Natural killer cell (primary cell): ENCODE data around the gene PAQR5. TPM values are rescaled to one million over a fixed set of nuclear protein-coding genes. Genes with fewer than 3 reads are reported as not detected.

ENCODE experiments used
- ATAC-seq, 3 donors: fragments of 150-1000 bp in 2 of 3; fragments of 200-7000 bp in 1 of 3; cut with Tn5 transposase; 1 replicate in 1 of 3; 2 replicates in 2 of 3; pipeline ENCODE4 v1.10.0; 2021; ENCODE audit warnings: mild to moderate bottlenecking in 2 of 3, moderate library complexity in 2 of 3
- DNase-seq, 2 donors: peaks; one replicate each; pipeline versions ENCODE4 v3.0.0 to v3.0.0-alpha.2; 2013 to 2021; ENCODE audit warnings: mixed read lengths in 1 of 2
- H3K27ac ChIP-seq: one replicate; pipeline ENCODE4 v1.5.1; 2013; ENCODE audit warnings: mild to moderate bottlenecking, low read length
- H3K27me3 ChIP-seq: one replicate; pipeline ENCODE4 v1.6.1; 2013; ENCODE audit warnings: low read length; ENCODE audit not compliant: control insufficient read depth, insufficient read depth
- H3K36me3 ChIP-seq: one replicate; pipeline ENCODE4 v1.6.1; 2013; ENCODE audit warnings: low read length; ENCODE audit not compliant: control insufficient read depth, insufficient read depth
- H3K4me1 ChIP-seq: one replicate; pipeline ENCODE4 v1.6.1; 2013; ENCODE audit warnings: low read length; ENCODE audit not compliant: control insufficient read depth, insufficient read depth
- H3K4me3 ChIP-seq: one replicate; pipeline ENCODE4 v1.5.1; 2013; ENCODE audit warnings: low read length
- H3K9me3 ChIP-seq: one replicate; pipeline ENCODE4 v1.6.1; 2013; ENCODE audit warnings: low read length; ENCODE audit not compliant: control insufficient read depth, insufficient read depth
- H3K27ac Mint-ChIP-seq, 2 donors: one replicate each; pipeline ENCODE4 v1.8.0; 2022; ENCODE audit warnings: mild to moderate bottlenecking in 2 of 2, mixed read lengths in 2 of 2, moderate library complexity in 1 of 2
- H3K27me3 Mint-ChIP-seq, 2 donors: one replicate each; pipeline ENCODE4 v1.8.0; 2022; ENCODE audit warnings: low read depth in 2 of 2, mixed read lengths in 2 of 2
- H3K36me3 Mint-ChIP-seq: one replicate; pipeline ENCODE4 v1.8.0; 2022; ENCODE audit warnings: mixed read lengths
- H3K4me1 Mint-ChIP-seq, 2 donors: one replicate each; pipeline ENCODE4 v1.8.0; 2022; ENCODE audit warnings: mixed read lengths in 2 of 2
- H3K4me3 Mint-ChIP-seq: one replicate; pipeline ENCODE4 v1.8.0; 2022; ENCODE audit warnings: mild to moderate bottlenecking, moderate library complexity, mixed read lengths
- H3K9me3 Mint-ChIP-seq, 2 donors: one replicate each; pipeline ENCODE4 v1.8.0; 2022; ENCODE audit warnings: mixed read lengths in 2 of 2
- WGBS: methylation state at CpG from one replicate; pipeline ENCODE4 v1.1.7; 2013; ENCODE audit warnings: missing lambda C conversion rate; ENCODE audit not compliant: insufficient coverage; 5-methylcytosine and 5-hydroxymethylcytosine counted together
- intact Hi-C: fragments of 100-400 bp; cut with micrococcal nuclease; formaldehyde crosslinking; loops from one replicate; pipeline ENCODE4 v1.14.2; 2022
- total RNA-seq, 4 donors: library from RNA; stranded (reverse); fragments of 120-200 nt in 1 of 4; gene quantifications; one replicate each; pipeline versions ENCODE4 v1.2.3 to v1.2.4, GENCODE V29; 2013 to 2022
- TF ChIP-seq, protein P1 (sequence below): fragments of 200-600 bp; IDR thresholded peaks from one replicate; pipeline ENCODE4 v1.8.0; 2022; ENCODE audit warnings: antibody characterized with exemption

PAQR5 gene
- total RNA-seq, 3 donors from 2014 or later (not counting 1 experiment from before 2014, with no cell fraction given) = 0.40 to 1.1 (median 0.59) TPM

DNA sequence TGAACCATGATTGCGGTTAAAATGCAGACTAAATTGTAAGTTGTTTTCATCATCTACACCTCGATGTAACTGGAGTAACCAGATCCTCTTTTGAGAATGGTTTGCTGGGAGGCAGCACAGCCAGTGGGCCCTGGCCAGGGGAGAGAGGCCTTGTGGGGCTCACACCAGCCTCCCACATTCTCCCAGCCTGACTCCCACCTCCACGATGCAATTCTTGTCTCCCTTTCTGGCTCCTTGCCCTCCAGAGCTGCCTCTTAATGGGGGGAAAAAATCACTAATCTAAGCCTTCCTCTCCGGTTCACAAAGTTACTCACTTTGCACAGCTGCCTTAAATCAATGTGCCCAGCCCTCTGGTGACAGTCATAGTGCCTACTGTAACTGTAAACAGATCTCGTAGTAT is 17.9 kb upstream of the PAQR5 start:
- TF ChIP-seq, protein P1, sequence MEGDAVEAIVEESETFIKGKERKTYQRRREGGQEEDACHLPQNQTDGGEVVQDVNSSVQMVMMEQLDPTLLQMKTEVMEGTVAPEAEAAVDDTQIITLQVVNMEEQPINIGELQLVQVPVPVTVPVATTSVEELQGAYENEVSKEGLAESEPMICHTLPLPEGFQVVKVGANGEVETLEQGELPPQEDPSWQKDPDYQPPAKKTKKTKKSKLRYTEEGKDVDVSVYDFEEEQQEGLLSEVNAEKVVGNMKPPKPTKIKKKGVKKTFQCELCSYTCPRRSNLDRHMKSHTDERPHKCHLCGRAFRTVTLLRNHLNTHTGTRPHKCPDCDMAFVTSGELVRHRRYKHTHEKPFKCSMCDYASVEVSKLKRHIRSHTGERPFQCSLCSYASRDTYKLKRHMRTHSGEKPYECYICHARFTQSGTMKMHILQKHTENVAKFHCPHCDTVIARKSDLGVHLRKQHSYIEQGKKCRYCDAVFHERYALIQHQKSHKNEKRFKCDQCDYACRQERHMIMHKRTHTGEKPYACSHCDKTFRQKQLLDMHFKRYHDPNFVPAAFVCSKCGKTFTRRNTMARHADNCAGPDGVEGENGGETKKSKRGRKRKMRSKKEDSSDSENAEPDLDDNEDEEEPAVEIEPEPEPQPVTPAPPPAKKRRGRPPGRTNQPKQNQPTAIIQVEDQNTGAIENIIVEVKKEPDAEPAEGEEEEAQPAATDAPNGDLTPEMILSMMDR = no peak
- ATAC-seq (no peak), DNase-seq (no peak)
- H3K4me1 Mint-ChIP-seq = no peaks in the 10 kb centered on the region
- intact Hi-C loops = no loop called here
- no peaks in the 10 kb centered on the region for H3K9me3 ChIP-seq
- no peaks in the 10 kb centered on the region for H3K4me1 ChIP-seq
- 85% methylated on average over 5 of the region's 5 CpGs for WGBS
- H3K9me3 Mint-ChIP-seq = no peaks in the 10 kb centered on the region
- no peaks in the 10 kb centered on the region for H3K27me3 ChIP-seq
- H3K27ac Mint-ChIP-seq = no peak overlapping the region
- no peak overlapping the region for H3K4me3 Mint-ChIP-seq
- no peak overlapping the region for H3K4me3 ChIP-seq
- no peak overlapping the region for H3K27ac ChIP-seq
- no peaks in the 10 kb centered on the region for H3K36me3 Mint-ChIP-seq
- no peaks in the 10 kb centered on the region for H3K36me3 ChIP-seq
- H3K27me3 Mint-ChIP-seq = peaks cover 3 to 9% of the 10 kb centered on the region in 2 donors

DNA sequence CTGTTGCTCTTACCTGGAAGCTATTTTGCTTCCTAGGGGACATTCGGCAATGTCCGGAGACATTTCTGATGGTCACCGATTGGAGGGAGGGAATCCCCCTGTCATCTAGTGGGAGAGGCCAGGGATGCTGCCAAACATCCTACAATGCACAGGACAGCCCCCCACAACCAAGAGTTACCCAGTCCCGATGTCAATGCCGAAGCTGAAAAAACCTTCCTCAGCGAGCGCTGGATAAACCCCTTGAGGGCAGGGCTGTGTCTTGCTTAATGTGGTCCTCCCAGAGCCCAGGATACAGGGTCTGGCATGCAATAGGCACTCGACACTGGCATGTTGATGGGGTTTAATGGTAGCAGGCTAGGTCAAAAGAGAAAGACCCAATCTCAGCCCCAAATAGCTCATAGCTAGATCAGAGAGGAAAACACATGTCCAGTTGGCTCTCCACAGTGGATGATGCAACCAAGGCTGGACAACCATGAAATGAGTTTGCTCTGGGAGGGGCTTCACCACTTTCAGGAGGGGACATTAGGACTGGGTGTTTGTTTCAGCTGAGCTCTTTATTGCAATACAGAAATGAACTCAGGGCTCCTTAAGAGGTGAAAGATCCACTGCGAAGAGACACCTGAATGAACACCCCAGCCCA is 16.5 kb upstream of the PAQR5 start:
- Histone ChIP-seq H3K9me3 (no peaks in the 10 kb centered on the region), H3K27me3 (no peaks in the 10 kb centered on the region), H3K36me3 (no peaks in the 10 kb centered on the region), H3K4me1 (no peaks in the 10 kb centered on the region), H3K27ac (no peak overlapping the region), H3K4me3 (no peak overlapping the region)
- no peak overlapping the region for H3K4me3 Mint-ChIP-seq
- H3K36me3 Mint-ChIP-seq = no peaks in the 10 kb centered on the region
- H3K27me3 Mint-ChIP-seq = peaks cover 3 to 9% of the 10 kb centered on the region in 2 donors
- intact Hi-C loops = no loop called here
- no peak for DNase-seq
- 81% methylated on average over 9 of the region's 9 CpGs for WGBS
- no peak overlapping the region for H3K27ac Mint-ChIP-seq
- no peaks in the 10 kb centered on the region for H3K9me3 Mint-ChIP-seq
- no peaks in the 10 kb centered on the region for H3K4me1 Mint-ChIP-seq
- no peak for ATAC-seq
- TF ChIP-seq, protein P1 = no peak

DNA sequence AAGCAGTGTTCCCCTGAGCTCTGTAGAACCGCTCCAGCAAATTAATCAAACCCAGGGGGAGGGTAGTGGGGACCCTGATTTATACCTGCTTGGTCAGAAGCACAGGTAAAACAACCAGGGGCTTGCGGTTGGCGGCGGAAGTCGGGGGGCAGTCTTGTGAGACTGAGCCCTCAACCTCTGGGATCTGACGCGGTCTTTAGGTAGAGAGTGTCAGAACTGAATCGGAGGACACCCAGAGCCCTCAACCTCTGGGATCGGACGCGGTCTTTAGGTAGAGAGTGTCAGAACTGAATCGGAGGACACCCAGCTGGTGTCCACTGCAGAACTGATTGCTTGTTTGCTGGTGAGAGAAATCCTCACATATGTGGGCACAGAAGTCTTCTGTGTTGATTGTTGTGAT is 12.9 kb upstream of the PAQR5 start:
- Histone ChIP-seq H3K27me3 (no peaks in the 10 kb centered on the region), H3K4me3 (no peak overlapping the region), H3K9me3 (no peaks in the 10 kb centered on the region), H3K36me3 (no peaks in the 10 kb centered on the region), H3K4me1 (no peaks in the 10 kb centered on the region), H3K27ac (no peak overlapping the region)
- intact Hi-C loops = no loop called here
- H3K4me1 Mint-ChIP-seq = no peaks in the 10 kb centered on the region
- TF ChIP-seq, protein P1 = no peak
- peaks cover 3 to 9% of the 10 kb centered on the region in 2 donors for H3K27me3 Mint-ChIP-seq
- H3K9me3 Mint-ChIP-seq = no peaks in the 10 kb centered on the region
- ATAC-seq (no peak), DNase-seq (no peak)
- H3K27ac Mint-ChIP-seq = no peak overlapping the region
- no peak overlapping the region for H3K4me3 Mint-ChIP-seq
- 96% methylated on average over 12 of the region's 12 CpGs for WGBS
- H3K36me3 Mint-ChIP-seq = no peaks in the 10 kb centered on the region

DNA sequence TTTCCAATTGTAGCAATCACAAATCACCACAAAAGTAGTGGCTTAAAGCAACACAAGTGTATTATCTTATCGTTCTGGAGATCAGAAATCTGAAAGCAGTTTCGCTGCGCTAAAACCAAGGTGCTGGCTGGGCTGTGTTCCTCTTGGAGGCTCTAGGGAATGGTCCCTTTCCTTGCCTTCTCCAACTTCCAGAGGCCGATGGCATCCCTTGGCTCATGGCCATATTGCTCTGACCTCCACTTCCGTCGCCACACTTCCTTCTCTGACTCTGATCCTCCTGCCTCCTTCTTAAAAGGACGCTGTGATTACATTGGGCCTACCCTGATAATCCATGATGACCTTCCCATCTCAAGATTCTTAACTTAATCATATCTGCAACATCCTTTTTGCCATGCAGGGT is 10.7 kb upstream of the PAQR5 start:
- DNase-seq = no peak
- Histone ChIP-seq H3K9me3 (no peaks in the 10 kb centered on the region), H3K4me1 (no peaks in the 10 kb centered on the region), H3K27ac (no peak overlapping the region), H3K36me3 (no peaks in the 10 kb centered on the region), H3K4me3 (no peak overlapping the region), H3K27me3 (no peaks in the 10 kb centered on the region)
- Mint-ChIP-seq H3K4me1 (no peaks in the 10 kb centered on the region), H3K36me3 (no peaks in the 10 kb centered on the region), H3K27me3 (peaks cover 0 to 9% of the 10 kb centered on the region in 2 donors), H3K9me3 (no peaks in the 10 kb centered on the region), H3K4me3 (no peak overlapping the region), H3K27ac (no peak overlapping the region)
- intact Hi-C loops = no loop called here
- TF ChIP-seq, protein P1 = no peak
- WGBS = 86% methylated on average over 7 of the region's 7 CpGs
- no peak for ATAC-seq
